GM18520 (cell line): ENCODE measurements around the gene ZBTB5.
"Not testable (repeated sequence)": the region's sequence is repeated elsewhere in the genome, so short reads cannot be mapped to it uniquely, and the experiment has no call there.

ENCODE experiments used
- ATAC-seq: cut with Tn5 transposase; IDR thresholded peaks from one replicate; pipeline ENCODE4 v1.9.1; 2021; ENCODE audit not compliant: unreplicated experiment

ZBTB5 gene, protein sequence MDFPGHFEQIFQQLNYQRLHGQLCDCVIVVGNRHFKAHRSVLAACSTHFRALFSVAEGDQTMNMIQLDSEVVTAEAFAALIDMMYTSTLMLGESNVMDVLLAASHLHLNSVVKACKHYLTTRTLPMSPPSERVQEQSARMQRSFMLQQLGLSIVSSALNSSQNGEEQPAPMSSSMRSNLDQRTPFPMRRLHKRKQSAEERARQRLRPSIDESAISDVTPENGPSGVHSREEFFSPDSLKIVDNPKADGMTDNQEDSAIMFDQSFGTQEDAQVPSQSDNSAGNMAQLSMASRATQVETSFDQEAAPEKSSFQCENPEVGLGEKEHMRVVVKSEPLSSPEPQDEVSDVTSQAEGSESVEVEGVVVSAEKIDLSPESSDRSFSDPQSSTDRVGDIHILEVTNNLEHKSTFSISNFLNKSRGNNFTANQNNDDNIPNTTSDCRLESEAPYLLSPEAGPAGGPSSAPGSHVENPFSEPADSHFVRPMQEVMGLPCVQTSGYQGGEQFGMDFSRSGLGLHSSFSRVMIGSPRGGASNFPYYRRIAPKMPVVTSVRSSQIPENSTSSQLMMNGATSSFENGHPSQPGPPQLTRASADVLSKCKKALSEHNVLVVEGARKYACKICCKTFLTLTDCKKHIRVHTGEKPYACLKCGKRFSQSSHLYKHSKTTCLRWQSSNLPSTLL

DNA sequence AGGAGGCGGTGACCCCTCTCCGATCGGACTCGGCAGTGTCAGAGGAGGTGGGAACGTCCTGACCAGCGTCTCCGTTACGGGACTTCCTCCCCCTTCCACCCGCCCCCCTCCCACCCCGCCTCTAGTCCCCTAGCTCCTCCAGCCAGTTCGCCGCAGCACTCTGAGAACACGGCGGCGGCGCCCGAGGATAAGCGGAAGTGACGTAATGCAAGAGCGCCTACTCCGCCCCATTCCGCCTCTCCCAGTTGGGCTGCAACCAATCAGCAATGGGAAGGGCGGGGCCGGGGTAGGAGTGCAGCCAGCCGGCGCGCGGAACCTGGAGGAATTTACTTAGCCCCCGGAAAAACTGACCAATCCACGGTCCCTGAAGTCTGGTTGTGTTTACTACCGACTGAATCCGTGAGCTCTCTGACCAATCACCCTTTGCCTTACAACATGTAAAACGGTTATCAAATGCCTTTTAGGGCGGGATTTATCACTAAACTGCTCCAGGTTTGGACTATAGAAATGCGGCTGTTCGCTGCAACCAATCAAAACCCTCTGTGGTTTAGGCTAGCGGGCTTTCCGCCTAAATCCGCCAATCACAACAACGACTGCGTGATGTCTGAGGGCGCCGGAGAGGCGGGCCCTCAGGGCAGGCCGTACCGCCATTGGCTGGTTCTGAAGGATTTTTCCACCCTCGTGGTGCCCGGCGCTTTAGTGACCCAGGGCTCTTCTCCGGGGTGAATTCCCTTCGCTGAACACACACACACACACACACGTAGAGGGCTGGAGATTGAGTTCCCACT lies at the start of gene ZBTB5:
TSS of gene ZBTB5 (minus strand) at position 202 of the 788 bp plus-strand sequence. CDS start 22,899 bp downstream, outside the sequence.
- peak; percentile 80 for ATAC-seq

DNA sequence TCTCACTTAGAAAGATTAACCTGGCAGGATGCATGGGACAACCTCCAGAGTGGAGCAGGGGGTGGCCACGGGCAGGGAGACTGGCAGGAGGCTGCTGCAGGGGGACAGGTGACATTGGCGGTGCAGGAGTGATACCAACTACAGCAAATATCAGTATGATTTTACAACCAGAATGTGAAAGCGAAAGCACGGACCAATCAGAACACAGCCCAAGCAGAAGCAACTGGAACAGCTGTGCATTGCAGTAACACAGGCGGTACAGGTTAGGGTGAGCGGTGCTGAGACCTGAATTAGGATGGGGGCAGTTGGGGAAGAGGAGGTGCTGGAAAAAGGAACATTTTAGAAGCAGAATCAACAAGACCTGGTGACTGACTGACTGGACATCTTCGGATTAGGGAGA lies 49.7 kb upstream of the ZBTB5 start:
- ATAC-seq = no peak

DNA sequence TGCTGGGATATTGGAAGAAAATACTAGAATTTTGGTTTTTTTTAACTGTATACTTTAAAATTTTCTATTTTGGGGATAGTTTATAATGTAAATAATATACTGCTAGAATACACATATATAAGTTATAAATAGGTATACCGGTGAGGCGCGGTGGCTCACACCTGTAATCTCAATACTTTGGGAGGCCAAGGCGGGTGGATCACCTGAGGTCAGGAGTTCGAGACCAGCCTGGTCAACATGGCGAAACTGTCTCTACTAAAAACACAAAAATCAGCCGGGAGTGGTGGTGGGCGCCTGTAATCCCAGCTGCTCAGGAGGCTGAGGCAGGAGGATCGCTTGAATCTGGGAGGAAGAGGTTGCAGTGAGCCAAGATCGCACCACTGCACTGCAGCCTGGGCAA lies 49.2 kb upstream of the ZBTB5 start:
- not testable (repeated sequence) for ATAC-seq

DNA sequence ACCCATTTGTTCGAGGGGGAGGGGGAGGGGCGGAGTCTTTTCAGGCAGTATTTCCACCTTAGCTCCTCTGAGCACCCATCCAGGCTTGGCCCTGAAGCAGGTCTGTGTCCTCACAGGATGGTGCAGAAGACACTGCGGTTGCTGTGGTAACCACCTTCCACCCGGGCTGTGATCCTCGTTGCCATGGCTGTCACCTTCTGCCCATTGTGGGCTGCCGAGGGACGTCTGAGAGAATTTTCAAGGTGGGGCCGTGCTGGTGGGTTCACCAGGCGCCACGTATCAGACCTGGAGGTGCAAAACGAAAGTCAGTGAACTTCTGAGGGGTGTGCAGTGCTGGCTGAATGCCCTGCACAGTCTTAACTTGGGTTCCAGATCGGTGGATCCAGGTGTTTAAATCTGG lies 47.2 kb upstream of the ZBTB5 start:
- no peak for ATAC-seq

DNA sequence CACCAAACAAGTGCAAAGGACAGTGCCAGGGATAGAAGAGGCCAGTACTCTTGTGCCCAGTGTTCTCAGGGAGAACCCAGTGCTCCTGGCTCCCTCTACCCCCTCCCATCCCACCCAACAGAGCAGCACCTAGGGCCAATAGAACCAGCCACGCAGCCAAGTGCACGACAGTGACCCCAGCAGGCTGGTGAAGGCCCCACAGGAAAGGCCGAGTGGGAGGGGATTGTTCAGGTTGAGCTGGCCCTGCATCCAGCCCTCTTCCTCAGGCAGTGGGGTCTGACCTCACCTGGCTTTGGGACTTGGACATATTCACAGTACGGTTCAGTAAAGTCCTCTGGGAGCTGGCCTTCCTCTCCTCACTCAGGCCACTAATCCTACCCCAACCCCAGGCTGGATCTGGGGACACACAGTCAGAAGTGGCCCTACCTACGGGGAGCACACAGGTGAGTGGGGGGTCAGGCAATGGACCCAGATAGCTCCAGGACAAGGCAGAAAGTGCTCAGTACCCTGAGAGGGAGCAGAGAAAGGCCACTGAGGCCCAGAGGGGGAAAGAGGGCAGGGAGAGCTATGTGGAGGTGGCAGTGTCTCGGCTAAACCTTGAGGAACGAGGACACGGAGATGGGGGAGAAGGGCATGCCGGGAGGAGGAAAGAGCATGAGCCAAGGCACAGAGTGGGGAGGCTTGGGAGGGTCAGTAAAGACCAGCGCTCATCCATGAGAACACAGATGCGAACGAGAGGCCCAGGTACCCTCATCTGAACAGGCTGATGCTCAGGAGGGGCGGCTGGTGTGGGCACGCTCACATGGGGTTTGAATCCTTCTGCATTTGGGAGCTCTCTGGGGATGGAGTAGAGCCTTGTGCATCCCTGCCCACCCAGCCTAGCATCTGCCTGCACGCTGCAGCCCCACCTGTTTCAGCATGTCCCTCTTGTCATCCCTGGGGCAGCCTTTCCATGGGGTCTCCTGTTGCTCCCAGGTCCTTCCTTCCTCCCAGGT lies 46.1 kb upstream of the ZBTB5 start:
- ATAC-seq = no peak

DNA sequence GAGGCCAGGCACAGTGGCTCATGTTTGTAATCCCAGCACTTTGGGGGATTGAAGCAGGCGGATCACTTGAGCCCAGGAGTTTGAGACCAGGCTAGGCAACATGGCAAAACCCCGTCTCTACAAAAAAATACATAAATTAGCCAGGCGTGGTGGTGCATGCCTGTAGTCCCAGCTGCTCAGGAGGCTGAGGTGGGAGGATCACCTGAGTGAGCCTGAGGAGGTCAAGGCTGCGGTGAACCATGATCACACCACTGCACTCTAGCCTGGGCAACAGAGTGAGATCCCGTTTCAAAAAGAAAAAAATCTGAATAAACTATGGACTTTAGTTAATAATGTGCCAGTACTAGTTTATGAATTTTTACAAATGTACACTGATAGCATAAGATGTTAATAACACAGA lies 44.8 kb upstream of the ZBTB5 start:
- not testable (repeated sequence) for ATAC-seq

DNA sequence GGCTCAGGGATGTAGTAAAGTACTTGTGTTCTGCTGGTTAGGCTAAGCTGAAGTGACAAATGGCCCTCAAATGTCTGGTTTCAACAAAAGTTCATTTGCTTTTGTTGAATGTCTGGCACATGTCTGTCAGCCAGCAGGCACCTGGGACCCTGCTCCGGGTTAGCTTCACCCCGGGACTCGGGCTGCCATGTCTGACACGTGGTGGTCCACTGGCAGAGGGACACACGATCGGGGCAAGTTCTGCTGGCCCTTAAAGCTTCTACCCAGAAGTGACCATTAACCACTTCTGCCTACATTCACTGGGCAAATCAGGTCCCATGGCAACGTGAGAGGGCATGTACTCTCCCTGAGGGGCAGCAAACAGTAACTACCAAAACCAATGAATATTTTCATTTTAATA lies 44.3 kb upstream of the ZBTB5 start:
- no peak for ATAC-seq

DNA sequence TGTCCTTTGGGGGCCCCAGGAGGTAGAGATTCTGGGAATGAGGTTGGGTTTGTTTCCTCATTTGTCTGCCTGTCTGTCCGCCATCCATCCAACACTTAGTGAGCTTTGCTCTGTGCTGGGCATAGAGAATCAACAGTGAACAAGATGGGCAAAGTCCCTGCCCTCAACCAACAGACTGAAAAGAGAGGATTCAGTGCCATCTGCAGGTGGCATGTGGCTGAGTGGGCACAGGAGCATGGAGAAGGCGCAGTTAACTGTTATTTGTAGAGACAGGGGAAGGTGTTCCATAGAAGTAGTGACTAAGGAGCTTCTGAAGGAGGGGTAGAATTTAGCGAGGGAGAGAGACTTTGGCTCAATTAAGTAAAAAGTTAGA lies 43.6 kb upstream of the ZBTB5 start:
- ATAC-seq = no peak

DNA sequence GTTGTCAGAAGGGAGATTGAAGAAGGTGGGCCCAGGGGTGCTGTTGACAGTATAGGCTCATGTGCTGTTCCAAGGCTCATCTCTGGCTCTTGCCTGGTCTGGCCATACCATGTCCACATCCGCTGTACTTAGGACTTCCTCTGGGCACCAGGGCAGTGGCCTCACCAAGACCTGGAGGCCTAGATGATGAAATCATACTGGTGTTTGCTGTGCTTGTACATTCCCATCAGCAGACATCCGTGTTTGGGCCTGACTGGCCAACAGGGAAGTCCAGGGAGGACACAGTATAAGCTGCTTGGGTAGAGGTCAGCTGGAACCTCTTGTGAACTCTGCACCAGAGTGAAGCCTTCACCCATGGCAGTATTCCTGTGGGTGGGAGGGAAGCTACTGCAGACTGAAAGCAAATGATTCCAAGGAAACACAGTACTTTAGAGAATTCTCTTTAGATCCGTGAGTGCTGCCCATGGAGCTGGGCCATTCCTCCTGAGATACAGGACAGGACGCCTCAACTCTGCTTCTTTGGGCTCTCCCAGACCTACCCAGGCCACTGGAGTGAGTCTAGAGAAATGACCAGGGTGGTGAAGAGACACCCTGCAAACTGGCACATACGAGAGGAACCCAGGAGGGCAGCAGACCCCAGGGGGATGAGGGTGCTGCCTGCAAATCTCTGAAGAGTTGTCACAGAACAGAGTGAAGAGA lies 43.0 kb upstream of the ZBTB5 start:
- no peak for ATAC-seq

DNA sequence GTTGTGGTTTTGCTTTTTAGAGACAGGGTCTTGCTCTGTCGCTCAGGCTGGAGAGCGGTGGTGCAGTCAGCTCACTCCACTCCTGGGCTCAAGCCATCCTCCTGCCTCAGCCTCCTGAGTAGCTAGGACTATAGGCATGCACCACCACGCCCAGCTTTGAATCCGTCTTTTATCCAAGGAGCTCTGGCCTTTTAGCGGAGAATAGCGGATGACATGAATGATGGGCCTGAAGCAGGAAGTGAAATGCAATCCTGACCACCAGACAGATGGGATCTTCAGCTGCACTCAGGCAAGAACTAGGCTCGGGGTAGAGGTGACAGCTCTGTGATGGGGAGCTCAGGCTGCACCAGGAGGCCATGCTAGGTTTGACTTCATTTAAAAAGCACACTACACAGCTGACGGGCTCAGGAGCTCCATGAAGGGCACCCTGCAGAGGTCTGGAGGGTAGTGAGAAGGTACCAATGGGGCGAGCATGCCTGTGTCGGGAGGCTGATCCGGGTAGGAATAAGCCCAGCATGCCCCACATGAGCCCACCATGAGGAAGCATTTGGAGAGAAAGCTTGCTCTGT lies 42.4 kb upstream of the ZBTB5 start:
- ATAC-seq = no peak

DNA sequence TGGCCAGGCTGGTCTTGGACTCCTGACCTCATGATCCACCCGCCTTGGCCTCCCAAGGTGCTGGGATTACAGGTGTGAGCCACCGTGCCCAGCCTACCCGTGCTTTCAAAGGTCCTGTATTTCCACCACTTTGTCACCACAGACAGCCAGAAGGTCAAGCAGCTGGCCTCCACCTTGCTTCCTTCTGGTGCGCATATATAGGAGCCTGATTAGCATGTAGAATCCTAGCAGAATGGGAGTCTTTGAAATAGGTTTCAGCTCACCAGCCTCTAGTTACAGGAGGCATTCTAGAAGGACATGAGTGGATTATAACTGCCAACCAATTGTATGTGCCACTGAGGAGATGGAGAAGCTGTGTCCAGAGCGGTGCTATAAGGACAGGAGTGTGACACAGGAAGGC lies 39.4 kb upstream of the ZBTB5 start:
- no peak for ATAC-seq

DNA sequence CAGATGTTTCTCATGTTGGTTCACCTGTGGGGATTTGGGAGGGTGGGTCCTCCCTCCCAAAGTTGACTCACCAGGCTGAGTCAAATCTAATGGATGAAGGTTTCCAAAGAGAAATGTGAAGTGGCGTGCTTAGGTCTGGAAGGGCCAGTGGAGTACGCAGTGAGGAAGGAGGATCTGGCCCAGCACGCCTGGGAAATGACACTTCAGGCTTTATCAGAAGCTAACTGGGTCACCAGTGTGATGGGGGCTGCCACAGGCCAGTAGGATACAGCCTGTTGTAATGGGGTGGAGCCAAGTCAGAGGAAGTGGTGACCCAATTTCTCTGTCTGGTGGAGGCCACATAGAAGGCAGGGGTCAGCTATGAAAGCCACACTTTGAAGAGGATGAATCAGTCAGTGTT lies 38.5 kb upstream of the ZBTB5 start:
- no peak for ATAC-seq

DNA sequence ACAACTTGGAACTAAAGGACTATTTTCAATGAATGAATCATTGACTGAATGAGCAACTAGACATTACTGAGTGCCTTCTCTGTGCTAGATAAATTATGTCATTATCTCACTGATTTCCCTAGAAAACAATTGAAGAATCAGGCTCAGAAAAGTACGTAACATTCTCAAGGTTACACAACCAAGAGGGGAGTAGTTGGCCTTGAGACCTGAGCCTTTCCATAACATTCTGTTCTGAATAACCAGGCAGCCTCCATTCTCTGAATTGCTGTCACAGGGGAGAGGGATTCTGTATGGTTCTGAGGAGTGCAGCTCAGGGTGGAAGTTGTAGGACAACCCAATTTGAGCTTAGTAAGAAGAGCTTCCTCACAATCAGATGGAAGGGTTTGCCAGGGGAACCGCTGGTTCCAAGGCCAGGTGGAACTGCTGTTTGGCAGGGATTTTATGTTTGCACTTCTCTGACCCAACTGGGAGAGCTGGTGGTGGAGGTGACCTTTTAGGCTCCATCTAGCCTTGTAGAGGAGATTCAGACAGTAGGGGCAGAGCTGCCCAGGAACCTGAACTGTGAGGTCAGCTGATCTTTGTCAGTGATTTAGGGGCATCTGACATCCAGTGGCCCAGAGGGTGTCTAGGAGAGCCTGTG lies 36.8 kb upstream of the ZBTB5 start:
- no peak for ATAC-seq

DNA sequence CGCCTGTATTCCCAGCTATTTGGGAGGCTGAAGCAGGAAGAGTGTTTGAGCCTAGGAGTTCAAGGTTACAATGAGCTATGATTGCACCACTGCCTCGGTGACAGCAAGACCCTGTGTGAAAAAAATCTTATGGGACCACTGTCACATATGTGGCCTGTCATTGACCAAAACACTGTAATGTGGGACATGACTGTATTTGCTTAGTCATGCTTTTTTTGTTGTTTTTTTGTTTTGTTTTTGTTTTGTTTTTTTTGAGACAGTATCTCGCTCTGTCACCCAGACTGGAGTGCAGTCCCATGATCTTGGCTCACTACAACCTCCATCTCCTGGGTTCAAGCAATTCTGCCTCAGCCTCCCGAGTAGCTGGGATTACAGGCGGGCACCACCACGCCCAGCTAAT lies 34.0 kb upstream of the ZBTB5 start:
- no peak for ATAC-seq

DNA sequence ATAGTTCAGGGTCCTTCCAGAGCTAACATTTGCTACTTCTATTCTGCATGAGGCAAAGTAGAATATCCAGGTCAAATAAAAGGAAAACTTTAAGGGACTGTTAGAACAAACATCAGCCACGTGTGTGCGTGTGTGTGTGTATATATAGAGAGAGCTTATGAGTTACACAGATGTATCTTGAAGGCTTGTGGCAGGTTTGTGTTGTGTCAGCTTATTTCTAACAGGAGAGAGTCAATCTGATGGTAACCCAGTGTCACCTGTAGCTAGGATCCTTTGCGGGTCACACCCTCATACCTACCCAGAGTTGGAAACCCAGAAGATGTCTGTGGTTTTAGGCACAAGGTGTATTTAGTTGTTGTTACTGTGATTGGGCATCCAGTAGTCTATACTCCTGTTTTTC lies 33.2 kb upstream of the ZBTB5 start:
- ATAC-seq = no peak

DNA sequence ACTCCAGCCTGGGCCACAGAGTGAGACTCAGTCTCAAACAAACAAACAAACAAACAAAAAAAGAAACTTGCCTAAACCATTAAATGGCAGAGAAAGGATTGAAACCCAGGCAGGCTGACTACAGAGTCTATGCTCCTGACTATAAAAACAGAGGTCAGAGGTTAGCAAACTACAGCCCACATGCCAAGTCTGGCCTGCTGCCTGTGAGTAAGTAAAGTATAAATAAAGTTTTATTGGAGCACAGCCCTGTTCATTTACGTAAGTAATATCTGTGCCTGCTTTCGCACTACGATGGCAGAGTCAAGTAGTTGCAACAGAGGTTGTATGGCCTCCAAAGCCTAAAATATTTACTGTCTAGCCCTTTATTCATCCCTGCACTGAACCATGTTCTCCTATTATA lies 32.1 kb upstream of the ZBTB5 start:
- no peak for ATAC-seq

DNA sequence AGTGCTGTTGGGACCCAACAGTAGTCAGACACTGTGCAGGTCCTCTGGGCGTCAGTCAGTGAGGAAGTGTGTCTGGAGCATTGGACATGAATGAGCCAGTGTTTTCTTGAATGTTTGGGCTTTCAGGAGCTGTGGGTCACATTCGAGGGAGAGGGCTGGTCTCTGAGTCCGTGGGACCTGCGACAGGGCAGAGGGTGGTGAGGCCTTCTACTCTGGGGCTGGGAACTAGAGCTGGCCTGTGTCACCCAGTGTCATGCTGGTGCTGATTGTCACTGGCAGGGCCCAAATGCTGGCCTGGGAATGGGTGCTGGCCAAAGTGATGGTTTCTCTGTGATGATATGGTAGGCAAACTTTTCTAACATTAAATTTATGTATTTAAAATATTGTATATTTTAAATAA lies 30.8 kb upstream of the ZBTB5 start:
- ATAC-seq = no peak

DNA sequence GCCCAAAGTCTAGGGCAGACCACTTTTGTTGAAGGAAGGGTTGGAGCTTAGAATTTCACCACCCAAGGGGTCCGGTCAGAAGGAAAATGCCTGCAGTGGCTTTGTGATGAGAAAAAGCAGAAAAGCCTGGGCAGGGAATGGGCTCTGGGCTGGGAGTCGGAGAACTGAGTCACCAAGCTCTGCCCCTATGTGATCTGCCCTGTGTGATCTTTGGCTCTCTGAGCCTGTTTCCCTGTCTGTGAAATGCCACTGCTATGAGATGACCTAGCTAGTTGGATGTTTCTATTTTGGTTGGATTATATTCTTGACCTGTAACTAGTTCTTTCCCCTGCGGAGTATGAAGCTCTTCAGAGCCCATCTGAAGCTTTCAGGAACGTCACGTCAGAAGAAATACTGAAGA lies 30.3 kb upstream of the ZBTB5 start:
- ATAC-seq = no peak

DNA sequence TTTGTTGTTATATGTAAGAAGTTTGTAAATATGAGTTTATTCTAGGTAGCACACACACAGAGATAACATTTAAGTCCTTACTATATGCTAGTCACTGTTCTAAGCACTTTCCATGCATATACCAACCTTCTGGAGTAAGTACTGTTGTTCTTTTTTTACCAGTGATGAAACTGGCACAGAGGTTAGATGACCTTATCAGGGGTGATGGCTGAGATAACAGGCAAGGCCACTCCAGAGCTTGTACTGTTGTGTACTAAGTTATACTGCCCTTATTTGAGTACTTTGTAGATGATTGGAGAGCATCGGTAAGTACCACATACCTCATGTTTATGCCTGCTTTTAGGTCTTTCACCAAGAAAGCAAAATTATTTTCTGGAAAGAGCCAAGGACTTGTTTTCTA lies 26.7 kb upstream of the ZBTB5 start:
- no peak for ATAC-seq
